GM23248 (cell line): ENCODE data around the gene S1PR2. TPM values are rescaled to one million over a fixed set of nuclear protein-coding genes. Genes with fewer than 3 reads are reported as not detected.

ENCODE experiments used
- DNase-seq: peaks from one replicate; pipeline ENCODE4 v3.0.0-alpha.2; 2015
- H2AFZ ChIP-seq: fragments of 200-600 bp; sonication (generic); 2 replicates; pipeline ENCODE4 v1.6.1; 2016; ENCODE audit warnings: antibody characterized with exemption
- H3F3A ChIP-seq: fragments of 200-600 bp; sonication (generic); 2 replicates; pipeline ENCODE4 v1.6.1; 2016; ENCODE audit warnings: mild to moderate bottlenecking, antibody characterized with exemption, mixed run types; ENCODE audit not compliant: insufficient read depth
- H3K27ac ChIP-seq: fragments of 200-600 bp; sonication (generic); 2 replicates; pipeline ENCODE4 v1.5.1; 2016; ENCODE audit warnings: mild to moderate bottlenecking
- H3K27me3 ChIP-seq: fragments of 200-600 bp; sonication (generic); replicated peaks from 2 replicates; pipeline ENCODE4 v1.6.1; 2016; ENCODE audit warnings: mild to moderate bottlenecking; ENCODE audit not compliant: insufficient read depth
- H3K36me3 ChIP-seq: fragments of 200-600 bp; sonication (generic); 2 replicates; pipeline ENCODE4 v1.6.1; 2016; ENCODE audit warnings: low read depth, mild to moderate bottlenecking
- H3K4me1 ChIP-seq: fragments of 200-600 bp; sonication (generic); 2 replicates; pipeline ENCODE4 v1.6.1; 2016; ENCODE audit warnings: mild to moderate bottlenecking; ENCODE audit not compliant: insufficient read depth
- H3K4me2 ChIP-seq: fragments of 200-600 bp; sonication (generic); one replicate; pipeline ENCODE4 v1.6.1; 2016; ENCODE audit warnings: mild to moderate bottlenecking; ENCODE audit not compliant: unreplicated experiment
- H3K4me3 ChIP-seq: fragments of 200-600 bp; sonication (generic); 2 replicates; pipeline ENCODE4 v1.5.1; 2016; ENCODE audit warnings: mild to moderate bottlenecking
- H3K79me2 ChIP-seq: fragments of 200-600 bp; sonication (generic); 2 replicates; pipeline ENCODE4 v1.6.1; 2016; ENCODE audit warnings: mild to moderate bottlenecking; ENCODE audit not compliant: insufficient read depth
- H3K9ac ChIP-seq: fragments of 200-600 bp; sonication (generic); 2 replicates; pipeline ENCODE4 v1.6.1; 2016; ENCODE audit warnings: mild to moderate bottlenecking
- H3K9me2 ChIP-seq: fragments of 200-600 bp; sonication (generic); 2 replicates; pipeline ENCODE4 v1.6.1; 2016; ENCODE audit warnings: mixed run types, mild to moderate bottlenecking, moderate library complexity; ENCODE audit not compliant: insufficient read depth
- H3K9me3 ChIP-seq: fragments of 200-600 bp; sonication (generic); one replicate; pipeline ENCODE4 v1.6.1; 2017; ENCODE audit warnings: low read depth
- H4K20me1 ChIP-seq: fragments of 200-600 bp; sonication (generic); 2 replicates; pipeline ENCODE4 v1.6.0; 2016; ENCODE audit not compliant: insufficient read depth
- EZH2 ChIP-seq: fragments of 200-600 bp; sonication (generic); IDR thresholded peaks from 2 replicates; pipeline ENCODE4 v1.6.1; 2018; ENCODE audit warnings: antibody characterized with exemption, mild to moderate bottlenecking; ENCODE audit not compliant: insufficient read depth, poor library complexity, severe bottlenecking
- EZH2phosphoT487 ChIP-seq: fragments of 200-600 bp; sonication (generic); IDR thresholded peaks from 2 replicates; pipeline ENCODE4 v1.6.1; 2018; ENCODE audit warnings: antibody characterized with exemption, moderate library complexity, mild to moderate bottlenecking, low read depth; ENCODE audit not compliant: insufficient read depth
- WGBS, 2 experiments: methylation state at CpG; one replicate each; pipeline ENCODE4 v1.1.6; 2015 to 2017; ENCODE audit warnings: low lambda C conversion rate in 2 of 2, low coverage in 1 of 2; ENCODE audit errors: missing lambda C conversion rate in 2 of 2; 5-methylcytosine and 5-hydroxymethylcytosine counted together
- in situ Hi-C: fragments of 300-500 bp; cut with MboI; formaldehyde crosslinking; loops from 2 replicates; pipeline ENCODE4 v1.15.0; 2020
- polyA plus RNA-seq: library from polyadenylated mRNA; unstranded; fragments of >200 nt; fragmentation: Nextera tagmentation; extraction: Ambion mirVana; gene quantifications from 2 replicates; pipeline ENCODE4 v1.2.1, GENCODE V29; 2016
- total RNA-seq: library from RNA; depleted of rRNA; stranded (reverse); fragments of >200 nt; shearing (Covaris generic); gene quantifications from 2 replicates; pipeline ENCODE4 v1.2.3, GENCODE V29; 2014

The S1PR2 gene
- total and polyA plus RNA-seq, 2 experiments from 2014 or later: 20.3 to 35.1 TPM

GRCh38 chr19:10209315-10209714 lies 21.8 kb downstream of the S1PR2 start:
- no peak overlapping the region for H2AFZ ChIP-seq
- peak; percentile 62 for DNase-seq
- WGBS, 2 experiments: 65 to 66% methylated on average over 4 of the region's 4 CpGs
- no peaks in the 10 kb centered on the region for H3K27me3 ChIP-seq
- H3K4me1 ChIP-seq: peaks cover 9% of the 10 kb centered on the region; the same call in 1 of the 2 replicates
- H3K9me2 ChIP-seq: no peaks in the 10 kb centered on the region
- H3F3A ChIP-seq: no peaks in the 10 kb centered on the region
- H3K79me2 ChIP-seq: no peaks in the 10 kb centered on the region
- H3K9ac ChIP-seq: no peak overlapping the region
- no peak for TF ChIP-seq EZH2
- TF ChIP-seq EZH2phosphoT487: no peak
- in situ Hi-C loops: no loop called here
- no peak overlapping the region for H3K27ac ChIP-seq
- H3K4me2 ChIP-seq: no peak overlapping the region
- no peaks in the 10 kb centered on the region for H3K9me3 ChIP-seq
- H4K20me1 ChIP-seq: no peaks in the 10 kb centered on the region
- H3K36me3 ChIP-seq: no peaks in the 10 kb centered on the region
- no peak overlapping the region for H3K4me3 ChIP-seq

GRCh38 chr19:10207026-10207425 lies 24.1 kb downstream of the S1PR2 start:
- H3F3A ChIP-seq: no peaks in the 10 kb centered on the region
- no peaks in the 10 kb centered on the region for H3K79me2 ChIP-seq
- no peak overlapping the region for H3K4me2 ChIP-seq
- H3K4me1 ChIP-seq: peaks cover 9% of the 10 kb centered on the region; the same call in 1 of the 2 replicates
- no peak overlapping the region for H3K27ac ChIP-seq
- no peaks in the 10 kb centered on the region for H3K27me3 ChIP-seq
- H3K9me2 ChIP-seq: no peaks in the 10 kb centered on the region
- 93 to 100% methylated on average over 1 of the region's 1 CpG for WGBS, 2 experiments
- TF ChIP-seq EZH2phosphoT487 (no peak), EZH2 (no peak)
- H4K20me1 ChIP-seq: no peaks in the 10 kb centered on the region
- no peak overlapping the region for H2AFZ ChIP-seq
- no peak overlapping the region for H3K4me3 ChIP-seq
- DNase-seq: no peak
- in situ Hi-C loops: no loop called here
- H3K9ac ChIP-seq: no peak overlapping the region
- no peaks in the 10 kb centered on the region for H3K36me3 ChIP-seq
- H3K9me3 ChIP-seq: no peaks in the 10 kb centered on the region

- DNase-seq: peak; percentile 69
- H3F3A ChIP-seq: no peaks in the 10 kb centered on the region
- no peaks in the 10 kb centered on the region for H3K9me2 ChIP-seq
- no peak overlapping the region for H3K9ac ChIP-seq
- no peak for TF ChIP-seq EZH2
- WGBS, 2 experiments: 77 to 82% methylated on average over 10 of the region's 10 CpGs
- peak overlapping the region; percentile 12; the same call in 1 of the 2 replicates for H3K27ac ChIP-seq
- no peaks in the 10 kb centered on the region for H3K27me3 ChIP-seq
- in situ Hi-C loops: no loop called here
- no peak overlapping the region for H3K4me2 ChIP-seq
- H3K9me3 ChIP-seq: no peaks in the 10 kb centered on the region
- H3K79me2 ChIP-seq: no peaks in the 10 kb centered on the region
- no peaks in the 10 kb centered on the region for H3K36me3 ChIP-seq
- no peaks in the 10 kb centered on the region for H4K20me1 ChIP-seq
- no peak overlapping the region for H3K4me3 ChIP-seq
- H3K4me1 ChIP-seq: peaks cover 9% of the 10 kb centered on the region; the same call in 1 of the 2 replicates
- H2AFZ ChIP-seq: no peak overlapping the region
These were observed 24.8 kb downstream of the S1PR2 start for GRCh38 chr19:10206226-10206885.

- Histone ChIP-seq H3K27ac (0 out of 2 replicates have a peak overlapping the region, but pooled peaks have one; percentile 12), H3K9ac (no peak overlapping the region), H3K4me3 (no peak overlapping the region), H3K79me2 (no peaks in the 10 kb centered on the region), H3K36me3 (no peaks in the 10 kb centered on the region), H3K9me2 (no peaks in the 10 kb centered on the region), H3K4me2 (no peak overlapping the region), H4K20me1 (no peaks in the 10 kb centered on the region), H3K9me3 (no peaks in the 10 kb centered on the region), H2AFZ (no peak overlapping the region), H3K4me1 (peaks cover 9% of the 10 kb centered on the region; the same call in 1 of the 2 replicates), H3K27me3 (no peaks in the 10 kb centered on the region), H3F3A (no peaks in the 10 kb centered on the region)
- in situ Hi-C loops: no loop called here
- no peak for DNase-seq
- WGBS, 2 experiments: 74 to 83% methylated on average over 4 of the region's 4 CpGs
- no peak for TF ChIP-seq EZH2
- no peak for TF ChIP-seq EZH2phosphoT487
These were observed 25.5 kb downstream of the S1PR2 start for GRCh38 chr19:10205636-10206035.

- DNase-seq: no peak
- Histone ChIP-seq H3K4me3 (no peak overlapping the region), H3K9ac (no peak overlapping the region), H3K79me2 (no peaks in the 10 kb centered on the region), H4K20me1 (no peaks in the 10 kb centered on the region), H3F3A (no peaks in the 10 kb centered on the region), H3K36me3 (no peaks in the 10 kb centered on the region), H3K9me2 (no peaks in the 10 kb centered on the region), H3K4me1 (peaks cover 9% of the 10 kb centered on the region; the same call in 1 of the 2 replicates), H3K9me3 (no peaks in the 10 kb centered on the region), H3K27ac (no peak overlapping the region), H3K4me2 (no peak overlapping the region), H3K27me3 (no peaks in the 10 kb centered on the region), H2AFZ (no peak overlapping the region)
- 90 to 95% methylated on average over 3 of the region's 3 CpGs for WGBS, 2 experiments
- no peak for TF ChIP-seq EZH2
- no peak for TF ChIP-seq EZH2phosphoT487
- in situ Hi-C loops: no loop called here
These were observed 27.4 kb downstream of the S1PR2 start for GRCh38 chr19:10203686-10204085.
